Activated T-cell treated with anti-CD3 and anti-CD28 coated beads, Interleukin-2, amount 50 U/mL, for 24 hours (primary cell): Measurements from ENCODE around the gene PAK5.

Source experiments
- DNase-seq: peaks from one replicate; pipeline ENCODE4 v3.0.0-alpha.2; 2020
- H3K27ac Mint-ChIP-seq: 2 replicates; pipeline ENCODE4 v1.8.0; 2020; ENCODE audit warnings: mild to moderate bottlenecking, mixed read lengths
- H3K27me3 Mint-ChIP-seq: 2 replicates; pipeline ENCODE4 v1.8.0; 2020; ENCODE audit warnings: mixed read lengths
- H3K36me3 Mint-ChIP-seq: 2 replicates; pipeline ENCODE4 v1.8.0; 2020; ENCODE audit warnings: low read depth, mixed read lengths
- H3K4me1 Mint-ChIP-seq: 2 replicates; pipeline ENCODE4 v1.8.0; 2020; ENCODE audit warnings: low read depth, mixed read lengths
- H3K4me3 Mint-ChIP-seq: 2 replicates; pipeline ENCODE4 v1.8.0; 2020; ENCODE audit warnings: mild to moderate bottlenecking, moderate library complexity, mixed read lengths
- H3K9me3 Mint-ChIP-seq: 2 replicates; pipeline ENCODE4 v1.8.0; 2020; ENCODE audit warnings: mixed read lengths

The PAK5 gene

DNA sequence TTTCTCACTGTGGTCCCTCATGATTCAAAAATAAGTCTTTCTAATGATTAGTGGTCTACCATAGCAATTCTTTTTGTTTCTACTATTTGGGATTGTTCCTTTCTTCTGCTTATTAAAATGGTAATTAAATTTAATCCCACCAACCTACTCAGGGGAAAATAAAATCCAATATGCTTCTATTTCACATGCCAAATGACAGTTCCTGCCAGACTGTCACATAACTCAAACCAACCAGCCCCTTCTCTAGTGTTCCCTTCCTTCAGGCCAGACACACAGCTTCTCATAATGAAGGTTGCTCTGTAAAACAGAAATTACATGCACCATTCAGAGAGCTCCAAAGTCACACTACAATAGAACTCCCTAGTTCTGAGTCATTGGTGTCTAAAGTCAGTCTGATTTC is 23.2 kb downstream of the PAK5 start:
- DNase-seq: no peak
- H3K36me3 Mint-ChIP-seq: no peaks in the 10 kb centered on the region
- H3K9me3 Mint-ChIP-seq: no peaks in the 10 kb centered on the region
- H3K27ac Mint-ChIP-seq: no peak overlapping the region
- H3K4me1 Mint-ChIP-seq: no peaks in the 10 kb centered on the region
- no peaks in the 10 kb centered on the region for H3K27me3 Mint-ChIP-seq
- H3K4me3 Mint-ChIP-seq: no peak overlapping the region

DNA sequence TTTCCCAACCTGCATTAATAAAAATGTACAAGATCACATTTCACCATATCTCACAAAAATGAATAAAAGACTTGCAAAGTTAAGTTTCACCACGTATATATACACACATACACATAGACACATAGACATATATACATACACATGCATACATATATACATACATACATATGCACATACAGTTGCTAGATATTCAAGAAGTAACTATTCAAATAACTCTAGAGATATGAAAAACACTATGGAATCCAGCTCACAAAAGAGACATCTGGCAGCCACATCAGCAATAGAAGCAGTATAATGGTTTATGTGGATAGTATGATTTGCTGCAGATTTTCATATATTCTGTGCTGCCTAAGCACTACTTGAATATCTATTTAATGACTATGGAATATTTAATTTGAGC is 28.1 kb downstream of the PAK5 start:
- Mint-ChIP-seq H3K4me1 (no peaks in the 10 kb centered on the region), H3K27me3 (no peaks in the 10 kb centered on the region), H3K9me3 (peaks cover under 1% of the 10 kb centered on the region), H3K36me3 (no peaks in the 10 kb centered on the region), H3K4me3 (no peak overlapping the region), H3K27ac (no peak overlapping the region)
- no peak for DNase-seq

DNA sequence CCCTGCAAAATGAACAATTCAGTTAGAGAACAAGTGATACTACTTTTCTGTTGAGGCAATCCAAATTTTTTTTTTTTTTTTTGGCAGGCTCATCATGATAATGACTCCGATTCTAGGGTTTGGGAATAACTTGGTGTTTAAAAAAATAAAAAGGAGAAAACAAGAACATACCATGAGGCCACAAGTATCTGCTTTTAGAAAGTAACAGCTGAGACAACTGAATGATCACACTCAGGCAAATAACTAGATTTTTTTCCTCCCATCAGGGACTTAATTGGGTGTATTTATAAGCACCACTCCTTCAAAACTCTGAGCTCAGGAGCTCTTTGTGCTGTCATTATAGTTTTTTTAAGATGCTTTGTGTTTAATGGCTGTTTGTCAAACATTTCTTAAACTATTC is 29.6 kb downstream of the PAK5 start:
- H3K4me1 Mint-ChIP-seq: no peaks in the 10 kb centered on the region
- H3K4me3 Mint-ChIP-seq: no peak overlapping the region
- no peak for DNase-seq
- H3K27me3 Mint-ChIP-seq: no peaks in the 10 kb centered on the region
- H3K36me3 Mint-ChIP-seq: no peaks in the 10 kb centered on the region
- H3K9me3 Mint-ChIP-seq: peaks cover 2% of the 10 kb centered on the region
- no peak overlapping the region for H3K27ac Mint-ChIP-seq

DNA sequence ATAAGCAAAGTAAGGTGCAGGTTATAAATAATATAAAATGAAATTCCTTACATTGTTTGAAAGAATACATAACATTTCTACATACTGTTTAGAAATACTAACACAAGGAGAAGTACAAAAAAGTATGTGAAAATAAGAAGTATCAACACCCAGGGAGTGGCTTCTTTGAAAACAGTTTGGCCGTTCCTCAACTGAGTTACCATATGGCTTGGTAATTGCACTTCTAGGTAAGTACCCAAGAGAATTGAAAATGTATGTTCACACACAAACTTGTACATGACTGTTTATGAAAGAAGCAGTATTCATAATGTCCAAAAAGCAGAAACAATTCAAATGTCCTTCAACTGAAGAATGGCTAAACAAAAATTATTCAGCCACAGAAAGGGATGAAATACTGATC is 30.7 kb downstream of the PAK5 start:
- H3K4me1 Mint-ChIP-seq: no peaks in the 10 kb centered on the region
- H3K36me3 Mint-ChIP-seq: no peaks in the 10 kb centered on the region
- DNase-seq: no peak
- no peak overlapping the region for H3K27ac Mint-ChIP-seq
- H3K4me3 Mint-ChIP-seq: no peak overlapping the region
- H3K9me3 Mint-ChIP-seq: peaks cover 2% of the 10 kb centered on the region
- H3K27me3 Mint-ChIP-seq: no peaks in the 10 kb centered on the region

DNA sequence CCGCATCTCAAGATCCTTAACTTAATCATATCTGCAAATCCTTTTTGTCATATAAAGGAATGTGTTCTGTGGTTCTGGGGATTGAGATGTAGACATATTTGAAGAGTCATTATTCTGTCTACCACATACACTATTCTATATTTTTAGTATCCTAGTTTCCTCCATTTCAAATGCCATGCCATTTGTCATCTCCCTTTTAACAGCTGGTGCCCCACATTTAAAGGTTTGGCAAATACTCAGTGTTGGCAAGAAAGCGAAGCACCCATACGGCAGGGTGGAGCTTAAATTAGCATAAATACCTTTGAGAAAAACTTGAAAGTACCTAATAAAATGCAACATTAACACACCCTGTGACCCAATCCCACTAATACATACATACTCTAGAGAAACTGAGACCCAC is 31.7 kb downstream of the PAK5 start:
- Mint-ChIP-seq H3K27ac (no peak overlapping the region), H3K27me3 (no peaks in the 10 kb centered on the region), H3K4me1 (no peaks in the 10 kb centered on the region), H3K4me3 (no peak overlapping the region), H3K36me3 (no peaks in the 10 kb centered on the region), H3K9me3 (peaks cover 2% of the 10 kb centered on the region)
- DNase-seq: no peak

DNA sequence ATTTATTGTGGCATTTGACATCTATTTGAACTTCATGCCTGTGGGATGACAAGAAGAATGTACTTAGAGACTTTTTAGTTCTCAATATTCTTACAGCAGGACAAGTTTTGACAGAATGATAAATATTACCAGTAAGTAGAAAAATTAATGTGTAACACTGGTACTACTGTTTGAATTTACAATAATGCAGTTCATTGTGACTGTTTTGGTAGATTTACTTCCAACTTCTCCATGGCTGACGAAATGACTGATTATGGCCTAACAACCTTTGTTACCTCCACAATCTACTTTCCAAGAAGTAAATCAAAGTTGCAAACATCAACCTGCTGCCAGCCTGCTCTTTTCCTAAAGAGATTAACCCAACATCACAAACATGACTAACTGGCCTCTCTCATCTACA is 38.5 kb downstream of the PAK5 start:
- no peaks in the 10 kb centered on the region for H3K4me1 Mint-ChIP-seq
- DNase-seq: no peak
- no peak overlapping the region for H3K27ac Mint-ChIP-seq
- H3K4me3 Mint-ChIP-seq: no peak overlapping the region
- H3K36me3 Mint-ChIP-seq: no peaks in the 10 kb centered on the region
- H3K27me3 Mint-ChIP-seq: no peaks in the 10 kb centered on the region
- H3K9me3 Mint-ChIP-seq: peaks cover 14% of the 10 kb centered on the region

DNA sequence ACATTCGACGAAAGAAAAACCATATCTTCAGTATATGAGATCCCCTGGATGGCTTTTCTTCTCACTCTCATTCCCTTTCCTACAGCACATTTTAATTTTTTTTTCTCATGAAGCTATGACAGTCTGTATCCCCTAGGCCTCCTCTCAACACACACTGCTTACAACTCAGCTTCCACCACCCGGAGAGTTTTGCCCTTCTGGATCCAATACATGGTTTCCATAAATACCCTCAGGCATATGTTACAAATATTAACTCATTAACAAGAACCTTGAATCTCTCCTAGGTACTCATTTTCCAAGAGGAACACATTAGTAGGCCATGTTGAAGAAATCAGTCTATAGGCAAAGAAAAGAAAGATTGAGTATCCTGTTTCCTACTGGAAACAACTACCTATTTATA is 44.0 kb downstream of the PAK5 start:
- Mint-ChIP-seq H3K4me1 (no peaks in the 10 kb centered on the region), H3K9me3 (peaks cover 17% of the 10 kb centered on the region), H3K27me3 (no peaks in the 10 kb centered on the region), H3K4me3 (no peak overlapping the region), H3K36me3 (no peaks in the 10 kb centered on the region), H3K27ac (no peak overlapping the region)
- DNase-seq: no peak

DNA sequence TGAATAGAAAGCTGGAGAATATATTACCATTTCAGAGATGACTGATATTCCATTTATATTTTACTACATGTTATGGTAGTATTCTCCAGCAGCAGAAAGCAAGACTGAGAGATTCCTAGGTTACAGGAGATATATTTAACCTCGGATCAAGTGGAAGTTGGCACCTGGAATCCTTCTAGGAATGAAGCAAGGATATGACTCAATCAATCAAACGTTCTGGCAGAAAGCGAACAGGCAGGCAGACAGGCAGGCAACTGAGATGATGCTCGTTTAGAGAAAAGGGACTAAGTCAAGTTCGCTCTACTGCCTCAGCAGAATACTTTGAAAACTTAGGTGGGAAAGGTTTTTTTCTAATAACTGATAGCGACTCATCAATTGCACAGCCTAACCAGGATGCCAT is 46.2 kb downstream of the PAK5 start:
- Mint-ChIP-seq H3K27ac (no peak overlapping the region), H3K4me3 (no peak overlapping the region)

DNA sequence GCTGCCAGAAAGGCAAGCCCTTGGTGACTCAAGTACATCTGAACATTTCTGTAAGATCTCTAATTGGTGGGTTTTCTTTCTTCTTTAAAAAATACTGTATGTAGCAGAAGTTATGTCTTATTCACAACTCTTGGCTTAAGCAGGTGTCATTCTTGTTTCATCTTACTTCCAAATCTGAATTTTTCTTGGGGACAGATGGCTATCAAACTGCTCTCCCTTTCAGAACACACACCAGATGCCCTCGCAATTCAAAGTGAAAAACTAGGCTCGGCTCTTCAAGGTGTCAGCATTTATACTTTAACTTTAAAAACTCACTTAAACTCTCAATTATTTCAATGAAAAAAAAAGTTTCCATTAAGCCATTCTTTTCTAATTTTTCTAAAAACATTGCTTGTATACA is 49.7 kb downstream of the PAK5 start:
- no peak overlapping the region for H3K27ac Mint-ChIP-seq
- no peak for DNase-seq
- no peaks in the 10 kb centered on the region for H3K27me3 Mint-ChIP-seq
- H3K4me1 Mint-ChIP-seq: no peaks in the 10 kb centered on the region
- H3K4me3 Mint-ChIP-seq: no peak overlapping the region
- H3K9me3 Mint-ChIP-seq: peaks cover 9% of the 10 kb centered on the region
- H3K36me3 Mint-ChIP-seq: no peaks in the 10 kb centered on the region

More for the DNA sequence above, 46.2 kb downstream of the PAK5 start:
- Mint-ChIP-seq H3K27me3 (no peaks in the 10 kb centered on the region), H3K36me3 (no peaks in the 10 kb centered on the region), H3K9me3 (peaks cover 15% of the 10 kb centered on the region), H3K4me1 (no peaks in the 10 kb centered on the region)
- no peak for DNase-seq

DNA sequence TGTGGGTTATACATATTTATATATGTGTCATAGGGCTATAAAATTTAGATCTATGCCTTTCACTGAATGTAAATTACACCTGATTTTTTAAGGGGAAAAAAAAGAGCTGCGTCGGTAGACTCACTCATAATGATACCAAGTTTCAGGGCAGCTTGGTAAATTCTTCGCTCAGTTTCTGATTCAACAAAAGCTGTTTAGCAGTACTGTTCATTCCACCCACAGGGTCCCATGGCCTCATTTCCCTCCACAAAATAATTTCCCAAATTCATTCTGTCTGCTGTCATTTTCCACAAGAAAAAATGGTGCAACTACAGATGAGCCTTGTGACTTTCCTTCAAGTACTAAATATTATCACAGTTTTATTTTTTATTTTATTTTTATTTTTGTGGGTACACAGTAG is 63.7 kb downstream of the PAK5 start:
- DNase-seq: no peak
- Mint-ChIP-seq H3K4me1 (no peaks in the 10 kb centered on the region), H3K27ac (no peak overlapping the region), H3K4me3 (no peak overlapping the region), H3K9me3 (peaks cover 8% of the 10 kb centered on the region), H3K27me3 (no peaks in the 10 kb centered on the region), H3K36me3 (no peaks in the 10 kb centered on the region)

DNA sequence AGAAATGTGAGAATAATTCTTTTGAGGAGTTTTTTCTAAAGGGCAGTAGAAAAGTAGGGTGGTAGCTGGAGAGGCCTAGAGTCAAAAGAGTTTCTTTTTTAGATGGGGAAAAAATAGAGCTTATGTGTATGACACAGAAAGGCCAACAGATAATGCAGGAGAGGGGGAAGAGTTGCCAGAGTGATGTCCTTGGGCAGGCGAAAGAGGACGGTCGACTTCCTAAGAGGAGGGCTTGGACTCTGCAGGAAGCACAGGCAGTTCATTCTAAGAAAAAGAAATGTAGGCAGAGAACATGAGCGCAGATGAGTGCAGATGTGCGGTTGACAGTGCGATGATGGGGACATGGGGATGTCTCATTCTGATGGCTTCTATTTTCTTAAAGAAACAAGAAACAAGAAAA is 68.9 kb downstream of the PAK5 start:
- Mint-ChIP-seq H3K27ac (no peak overlapping the region), H3K4me3 (no peak overlapping the region), H3K27me3 (no peaks in the 10 kb centered on the region), H3K9me3 (peaks cover 8% of the 10 kb centered on the region), H3K4me1 (no peaks in the 10 kb centered on the region), H3K36me3 (no peaks in the 10 kb centered on the region)
- DNase-seq: no peak

DNA sequence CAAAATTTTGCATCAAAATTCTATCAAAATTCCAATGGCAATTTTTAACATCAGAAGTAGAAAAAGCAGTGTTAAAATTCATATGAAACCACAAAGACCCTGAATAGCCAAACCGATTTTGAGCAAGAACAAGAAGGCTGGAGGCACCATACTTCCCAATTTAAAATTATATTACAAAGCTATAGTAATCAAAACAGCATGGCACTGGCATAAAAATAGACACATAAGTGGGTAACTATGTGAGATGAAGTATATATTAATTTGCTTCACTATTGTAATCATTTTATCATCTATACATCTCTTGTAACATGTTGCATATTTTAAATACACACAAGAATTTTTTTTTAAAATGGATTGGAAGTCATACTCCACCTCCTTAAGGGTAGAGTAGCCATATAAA is 77.4 kb downstream of the PAK5 start:
- H3K9me3 Mint-ChIP-seq: peaks cover 12% of the 10 kb centered on the region
- H3K36me3 Mint-ChIP-seq: no peaks in the 10 kb centered on the region
- no peaks in the 10 kb centered on the region for H3K27me3 Mint-ChIP-seq
- no peak overlapping the region for H3K4me3 Mint-ChIP-seq
- H3K4me1 Mint-ChIP-seq: no peaks in the 10 kb centered on the region
- no peak overlapping the region for H3K27ac Mint-ChIP-seq
- DNase-seq: no peak

DNA sequence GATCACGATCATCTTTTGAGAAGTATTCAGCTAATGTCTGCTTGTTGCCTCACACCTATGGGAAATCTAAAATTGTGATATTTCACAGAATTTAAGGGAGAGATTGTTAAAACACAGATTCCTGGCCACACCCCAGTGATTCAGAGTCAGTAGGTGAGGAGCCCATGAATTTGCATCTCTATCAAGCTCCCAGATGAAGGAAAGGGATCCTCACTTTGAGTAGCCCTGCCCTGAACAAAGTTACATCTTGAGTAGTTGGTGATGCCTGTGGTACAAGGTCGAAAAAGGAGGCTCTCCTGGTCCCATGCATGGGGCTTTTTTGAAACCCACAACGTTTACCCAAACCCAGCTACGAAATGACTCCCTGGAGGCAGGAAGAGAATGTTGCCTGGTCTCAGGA is 79.5 kb downstream of the PAK5 start:
- Mint-ChIP-seq H3K36me3 (no peaks in the 10 kb centered on the region), H3K27ac (no peak overlapping the region), H3K4me3 (no peak overlapping the region), H3K27me3 (no peaks in the 10 kb centered on the region), H3K4me1 (no peaks in the 10 kb centered on the region), H3K9me3 (peaks cover 12% of the 10 kb centered on the region)
- no peak for DNase-seq

DNA sequence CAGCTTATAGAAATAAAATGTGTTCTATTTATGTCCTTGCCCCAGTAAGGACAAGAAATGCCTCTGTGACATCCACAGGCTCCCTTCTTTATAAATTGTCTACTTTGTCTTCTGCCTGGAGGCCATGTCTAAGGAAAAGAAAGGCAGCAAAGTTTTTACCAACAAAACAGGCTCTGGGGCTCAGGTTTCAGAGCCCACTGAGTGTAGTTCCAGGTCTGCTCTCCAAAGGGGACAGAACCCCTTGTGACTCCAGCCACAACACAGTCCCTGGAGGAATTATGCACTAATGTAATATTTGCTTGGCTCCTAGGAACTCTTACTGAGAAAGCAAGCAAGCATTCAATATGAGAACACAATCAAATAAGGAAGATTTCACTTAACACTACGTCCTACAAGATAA is 80.1 kb downstream of the PAK5 start:
- Mint-ChIP-seq H3K36me3 (no peaks in the 10 kb centered on the region), H3K27ac (no peak overlapping the region), H3K9me3 (peaks cover 12% of the 10 kb centered on the region), H3K4me1 (no peaks in the 10 kb centered on the region), H3K4me3 (no peak overlapping the region), H3K27me3 (no peaks in the 10 kb centered on the region)
- no peak for DNase-seq

DNA sequence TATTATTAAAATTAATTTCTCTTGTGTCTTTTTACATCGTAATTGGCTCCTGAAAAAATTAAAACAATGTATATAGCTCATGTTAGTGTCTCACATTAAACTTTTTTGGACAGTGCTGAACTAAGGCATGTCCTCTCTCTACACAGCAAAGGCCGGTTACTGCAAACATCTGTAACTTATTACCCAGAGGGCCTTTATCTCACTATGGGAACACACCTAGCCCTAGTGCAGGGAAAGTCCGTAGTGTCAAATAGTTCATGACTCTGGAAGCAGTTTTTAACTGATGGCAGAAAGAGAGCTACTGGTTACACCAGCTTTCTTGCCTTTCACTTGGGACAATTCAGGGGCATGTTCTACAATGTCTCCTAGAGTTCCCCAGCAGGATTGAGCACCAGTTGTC is 82.2 kb downstream of the PAK5 start:
- no peak for DNase-seq
- no peaks in the 10 kb centered on the region for H3K36me3 Mint-ChIP-seq
- H3K27ac Mint-ChIP-seq: no peak overlapping the region
- no peaks in the 10 kb centered on the region for H3K4me1 Mint-ChIP-seq
- no peak overlapping the region for H3K4me3 Mint-ChIP-seq
- H3K9me3 Mint-ChIP-seq: peaks cover 10% of the 10 kb centered on the region
- H3K27me3 Mint-ChIP-seq: no peaks in the 10 kb centered on the region

DNA sequence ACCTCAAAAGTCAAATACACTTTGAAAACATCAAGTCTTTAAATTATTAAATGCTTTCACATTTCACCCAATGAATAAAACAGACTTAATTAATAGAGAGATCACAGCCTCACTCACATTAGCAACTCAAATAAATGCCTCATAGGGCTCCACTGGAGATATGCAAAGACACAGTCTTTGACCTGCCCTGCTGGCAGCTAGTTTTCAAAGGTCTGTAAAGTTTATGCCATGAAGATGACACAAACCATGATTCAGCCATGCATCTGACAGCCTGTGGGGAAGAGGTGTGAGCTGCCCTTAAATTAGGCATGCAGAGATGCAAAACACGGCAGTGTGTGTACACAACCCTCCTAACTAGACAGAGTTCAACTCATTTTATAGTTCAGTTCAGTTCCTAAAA is 83.6 kb downstream of the PAK5 start:
- no peak for DNase-seq
- Mint-ChIP-seq H3K27ac (no peak overlapping the region), H3K36me3 (no peaks in the 10 kb centered on the region), H3K4me1 (no peaks in the 10 kb centered on the region), H3K4me3 (no peak overlapping the region), H3K27me3 (no peaks in the 10 kb centered on the region), H3K9me3 (peaks cover 3% of the 10 kb centered on the region)
